K562 (cell line): ENCODE results near the gene RAB2B. TPM values are rescaled to one million over a fixed set of nuclear protein-coding genes. Genes with fewer than 3 reads are reported as not detected.

Source experiments
- CEBPB ChIP-seq: fragments of 450-650 bp; IDR thresholded peaks from 2 replicates; pipeline ENCODE4 v1.6.1; 2016; ENCODE audit warnings: missing genetic modification characterization, missing compliant biosample characterization
- ETS2 ChIP-seq: IDR thresholded peaks from 2 replicates; pipeline ENCODE4 v1.6.1; 2016; ENCODE audit warnings: borderline replicate concordance, missing genetic modification characterization, mild to moderate bottlenecking, moderate library complexity, missing compliant biosample characterization; ENCODE audit not compliant: poor library complexity, severe bottlenecking
- FOXA1 ChIP-seq: fragments of 450-650 bp; IDR thresholded peaks from 2 replicates; pipeline ENCODE4 v1.6.1; 2016; ENCODE audit warnings: mild to moderate bottlenecking, borderline replicate concordance
- GTF3C2 ChIP-seq: IDR thresholded peaks from 3 replicates; pipeline ENCODE4 v1.6.1; 2011; ENCODE audit warnings: borderline replicate concordance, mild to moderate bottlenecking, moderate library complexity; ENCODE audit not compliant: insufficient read length; ENCODE audit errors: extremely low read depth
- IRF1 ChIP-seq: sonication (generic); formaldehyde crosslinking; IDR thresholded peaks from 2 replicates; pipeline ENCODE4 v1.8.0; 2022; ENCODE audit warnings: missing genetic modification reagents, mild to moderate bottlenecking, borderline replicate concordance
- KLF10 ChIP-seq: fragments of 250-450 bp; sonication (Bioruptor Pico); IDR thresholded peaks from 2 replicates; pipeline ENCODE4 v1.6.1; 2021; ENCODE audit warnings: matching md5 sums
- MCM5 ChIP-seq: fragments of 450-650 bp; IDR thresholded peaks from 2 replicates; pipeline ENCODE4 v1.6.1; 2016; ENCODE audit warnings: low read depth
- OTX1 ChIP-seq: fragments of 450-650 bp; formaldehyde crosslinking; IDR thresholded peaks from 2 replicates; pipeline ENCODE4 v1.4.0; 2022; ENCODE audit warnings: mild to moderate bottlenecking
- SIX5 ChIP-seq, 2 experiments: IDR thresholded peaks; 2 replicates each; pipeline ENCODE4 v1.6.1; 2011; ENCODE audit warnings: low read length in 2 of 2, borderline replicate concordance in 1 of 2, low read depth in 1 of 2, mild to moderate bottlenecking in 1 of 2, moderate library complexity in 1 of 2; ENCODE audit not compliant: insufficient read depth in 1 of 2
- SMAD4 ChIP-seq: fragments of 250-450 bp; sonication (Bioruptor Pico); conservative IDR thresholded peaks from 2 replicates; pipeline ENCODE4 v1.8.0; 2021; ENCODE audit warnings: inconsistent platforms, mild to moderate bottlenecking, moderate library complexity
- SPI1 ChIP-seq: IDR thresholded peaks from 2 replicates; pipeline ENCODE4 v1.6.1; 2011; ENCODE audit warnings: low read depth, low read length, control low read depth, borderline replicate concordance
- ZNF175 ChIP-seq: fragments of 200-800 bp; sonication (Bioruptor generic); IDR thresholded peaks from 2 replicates; pipeline ENCODE4 v1.6.1; 2016; ENCODE audit warnings: low read depth, mild to moderate bottlenecking, missing genetic modification characterization, missing compliant biosample characterization
- ZNF212 ChIP-seq: fragments of 450-650 bp; formaldehyde crosslinking; IDR thresholded peaks from 2 replicates; pipeline ENCODE4 v1.4.0; 2020; ENCODE audit warnings: mild to moderate bottlenecking
- ZNF445 ChIP-seq: fragments of 250-450 bp; sonication (Bioruptor Pico); IDR thresholded peaks from 2 replicates; pipeline ENCODE4 v1.4.0; 2020; ENCODE audit warnings: low read depth, mild to moderate bottlenecking, moderate library complexity
- polyA plus RNA-seq, 8 experiments: library from polyadenylated mRNA; depleted of rRNA in 4 of 8; stranded (reverse) in 5 of 8; unstranded in 3 of 8; fragments of >200 nt; fragmentation: Nextera tagmentation in 2 of 8; fragmentation: Illumina TruSeq in 1 of 8; extraction: Ambion mirVana in 2 of 8; extraction: Trizol in 1 of 8; gene quantifications; 2 replicates each; pipeline versions ENCODE4 v1.2.1 to v1.2.3, GENCODE V29; 2011 to 2014; ENCODE audit warnings: inconsistent platforms in 1 of 8, missing spikeins in 1 of 8
- total RNA-seq, 7 experiments: library from RNA; depleted of rRNA in 6 of 7; stranded (reverse); fragments of >200 nt in 6 of 7; fragmentation: Illumina TruSeq in 2 of 7; extraction: Trizol in 2 of 7; gene quantifications; 2 replicates each; pipeline versions ENCODE4 v1.2.1 to v1.2.3, GENCODE V29; 2011 to 2021; ENCODE audit warnings: low replicate concordance in 1 of 7
- TF ChIP-seq, protein P1 (sequence below), 2 experiments: fragments of 450-650 bp; formaldehyde crosslinking in 1 of 2; IDR thresholded peaks; 2 replicates each; pipeline versions ENCODE4 v1.4.0 to v1.6.1; 2014 to 2020; ENCODE audit warnings: mild to moderate bottlenecking in 2 of 2, borderline replicate concordance in 1 of 2, low read depth in 1 of 2

RAB2B gene
- total and polyA plus RNA-seq, 9 of the 15 experiments (the other 6 are each of a cell fraction or from before 2014, with no cell fraction given), result 4.6 to 19.8 (median 9.8) TPM

DNA sequence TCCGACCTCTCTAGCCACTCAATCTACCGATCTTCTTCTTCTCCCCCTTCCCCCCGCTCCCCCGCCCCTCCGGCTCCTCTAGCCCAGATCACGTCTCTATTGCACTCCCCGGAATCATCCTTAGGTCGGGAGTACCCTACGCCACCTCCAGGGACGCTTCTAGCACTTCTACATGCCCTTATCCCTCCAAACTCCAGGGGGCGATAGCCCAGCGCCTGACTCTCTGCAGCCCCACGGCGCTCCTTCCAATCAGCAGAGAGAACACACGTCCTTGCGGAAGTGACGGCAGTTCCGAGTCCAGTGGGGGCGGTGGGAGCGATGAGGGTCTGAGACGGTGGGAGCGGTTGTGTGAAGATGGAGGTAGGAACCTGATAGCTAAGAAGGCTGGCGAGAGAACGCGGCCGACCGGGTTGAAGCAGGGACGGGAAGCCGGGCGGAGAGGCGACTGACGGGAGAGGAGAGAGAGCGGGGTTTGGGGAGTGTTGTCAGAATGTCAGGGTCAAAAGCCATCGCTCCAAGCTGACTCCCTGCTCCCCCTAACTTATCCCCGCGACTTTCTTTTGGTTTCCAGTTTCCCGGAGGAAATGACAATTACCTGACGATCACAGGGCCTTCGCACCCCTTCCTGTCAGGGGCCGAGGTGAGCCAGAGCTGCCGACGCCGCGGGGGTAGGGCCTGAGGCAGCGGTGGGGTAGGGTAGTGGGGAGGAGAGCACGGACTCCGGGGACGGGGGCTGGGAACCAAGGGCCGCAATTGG is at the start of gene RAB2B, which contains the start of gene TOX4 (continued):
- TF ChIP-seq, protein P1, sequence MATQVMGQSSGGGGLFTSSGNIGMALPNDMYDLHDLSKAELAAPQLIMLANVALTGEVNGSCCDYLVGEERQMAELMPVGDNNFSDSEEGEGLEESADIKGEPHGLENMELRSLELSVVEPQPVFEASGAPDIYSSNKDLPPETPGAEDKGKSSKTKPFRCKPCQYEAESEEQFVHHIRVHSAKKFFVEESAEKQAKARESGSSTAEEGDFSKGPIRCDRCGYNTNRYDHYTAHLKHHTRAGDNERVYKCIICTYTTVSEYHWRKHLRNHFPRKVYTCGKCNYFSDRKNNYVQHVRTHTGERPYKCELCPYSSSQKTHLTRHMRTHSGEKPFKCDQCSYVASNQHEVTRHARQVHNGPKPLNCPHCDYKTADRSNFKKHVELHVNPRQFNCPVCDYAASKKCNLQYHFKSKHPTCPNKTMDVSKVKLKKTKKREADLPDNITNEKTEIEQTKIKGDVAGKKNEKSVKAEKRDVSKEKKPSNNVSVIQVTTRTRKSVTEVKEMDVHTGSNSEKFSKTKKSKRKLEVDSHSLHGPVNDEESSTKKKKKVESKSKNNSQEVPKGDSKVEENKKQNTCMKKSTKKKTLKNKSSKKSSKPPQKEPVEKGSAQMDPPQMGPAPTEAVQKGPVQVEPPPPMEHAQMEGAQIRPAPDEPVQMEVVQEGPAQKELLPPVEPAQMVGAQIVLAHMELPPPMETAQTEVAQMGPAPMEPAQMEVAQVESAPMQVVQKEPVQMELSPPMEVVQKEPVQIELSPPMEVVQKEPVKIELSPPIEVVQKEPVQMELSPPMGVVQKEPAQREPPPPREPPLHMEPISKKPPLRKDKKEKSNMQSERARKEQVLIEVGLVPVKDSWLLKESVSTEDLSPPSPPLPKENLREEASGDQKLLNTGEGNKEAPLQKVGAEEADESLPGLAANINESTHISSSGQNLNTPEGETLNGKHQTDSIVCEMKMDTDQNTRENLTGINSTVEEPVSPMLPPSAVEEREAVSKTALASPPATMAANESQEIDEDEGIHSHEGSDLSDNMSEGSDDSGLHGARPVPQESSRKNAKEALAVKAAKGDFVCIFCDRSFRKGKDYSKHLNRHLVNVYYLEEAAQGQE (IDR thresholded peaks at IDR 0.05; ENCODE audit: borderline replicate concordance), result no peak
- TF ChIP-seq, protein P1 (CRISPR knock-in tag; IDR thresholded peaks at IDR 0.05; ENCODE audit: low read depth), result no peak
- no peak for TF ChIP-seq MCM5
- TF ChIP-seq ETS2 (tag), result no peak
- no peak for TF ChIP-seq ZNF445
- TF ChIP-seq SPI1, result peak; percentile 54; the same call in 1 of the 2 replicates
- TF ChIP-seq KLF10 (CRISPR knock-in tag), result no peak
- TF ChIP-seq SIX5 (IDR thresholded peaks at IDR 0.05; ENCODE audit: borderline replicate concordance in 1 of 2, insufficient read depth in 1 of 2, low read depth in 1 of 2, low read length in 2 of 2), result no peak
- TF ChIP-seq IRF1 (CRISPR knock-in tag), result no peak
- no peak for TF ChIP-seq CEBPB (tag)
- no peak for TF ChIP-seq ZNF175 (CRISPR knock-in tag)
- no peak for TF ChIP-seq GTF3C2
- no peak for TF ChIP-seq ZNF212 (CRISPR knock-in tag)
- no peak for TF ChIP-seq FOXA1
- TF ChIP-seq OTX1 (CRISPR knock-in tag), result peak; percentile 76; the same call in 1 of the 2 replicates
- TF ChIP-seq SMAD4, result no peak
